EH (cell line): ENCODE measurements around the gene CD274.
"Not testable (repeated sequence)": the region's sequence is repeated elsewhere in the genome, so short reads cannot be mapped to it uniquely, and the experiment has no call there.

Experiments
- DNase-seq: peaks from one replicate; pipeline ENCODE4 v3.0.0-alpha.2; 2015; ENCODE audit warnings: low read depth

CD274 gene

DNA sequence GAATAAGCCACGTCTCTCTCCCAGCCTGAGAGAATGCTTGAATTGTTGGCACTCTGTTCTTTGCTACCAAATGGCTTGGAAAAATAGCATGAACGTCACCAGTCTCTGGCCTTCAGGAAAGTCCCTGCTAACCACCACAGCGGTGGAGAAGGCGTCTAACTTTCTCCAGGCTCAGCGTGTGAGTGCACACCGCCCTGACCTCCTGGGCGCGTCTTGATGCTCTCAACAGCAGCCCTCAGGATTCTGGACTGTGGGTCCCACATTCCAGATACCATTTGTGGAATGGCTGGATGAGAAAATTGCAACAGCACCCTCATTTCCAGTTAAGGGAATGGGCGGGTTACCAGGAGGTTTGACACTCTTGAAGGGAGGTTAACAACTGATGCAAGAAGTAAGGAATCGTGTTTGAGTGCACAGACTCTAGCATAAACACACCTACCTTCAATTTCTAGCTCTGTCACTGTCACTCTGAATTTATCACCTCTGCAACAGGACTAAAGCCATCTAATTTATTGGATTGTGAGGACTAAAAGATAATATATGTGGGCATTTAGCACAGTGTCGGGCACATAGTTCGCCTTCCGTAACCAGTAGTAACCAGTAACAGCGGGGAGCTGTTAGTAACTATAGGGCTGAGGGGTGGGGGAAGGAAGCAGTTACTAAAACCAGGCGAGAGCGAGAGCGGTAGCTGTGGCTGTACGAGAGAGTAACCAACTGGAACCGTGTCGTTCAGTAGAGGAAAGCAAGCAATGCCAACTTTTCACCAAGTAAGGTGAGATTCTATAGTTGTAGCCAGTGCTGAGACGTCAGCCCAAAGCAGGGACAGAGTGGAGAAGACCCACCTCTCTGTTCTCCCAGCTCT, 11.8 kb upstream of the CD274 start:
- peak; percentile 52 for DNase-seq

DNA sequence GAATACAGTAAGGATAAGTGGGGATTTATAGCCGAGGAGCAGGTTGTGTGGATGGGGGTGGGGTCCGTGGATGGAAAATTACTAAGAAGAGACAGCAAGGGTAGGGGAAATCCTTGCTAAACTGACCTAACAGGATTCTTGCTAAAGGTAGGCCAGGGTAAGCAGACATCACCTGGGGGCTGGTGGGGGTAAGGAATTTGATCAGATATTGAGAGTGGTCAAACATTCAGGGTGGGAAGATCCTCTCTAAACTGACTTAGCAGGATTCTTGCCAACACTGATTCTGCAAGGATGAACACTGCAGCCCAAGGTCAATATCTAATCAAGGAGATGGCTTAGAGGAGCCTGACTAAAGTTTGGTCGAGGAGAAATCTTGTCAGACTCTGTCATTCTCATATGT, 9.9 kb upstream of the CD274 start:
- DNase-seq = no peak

DNA sequence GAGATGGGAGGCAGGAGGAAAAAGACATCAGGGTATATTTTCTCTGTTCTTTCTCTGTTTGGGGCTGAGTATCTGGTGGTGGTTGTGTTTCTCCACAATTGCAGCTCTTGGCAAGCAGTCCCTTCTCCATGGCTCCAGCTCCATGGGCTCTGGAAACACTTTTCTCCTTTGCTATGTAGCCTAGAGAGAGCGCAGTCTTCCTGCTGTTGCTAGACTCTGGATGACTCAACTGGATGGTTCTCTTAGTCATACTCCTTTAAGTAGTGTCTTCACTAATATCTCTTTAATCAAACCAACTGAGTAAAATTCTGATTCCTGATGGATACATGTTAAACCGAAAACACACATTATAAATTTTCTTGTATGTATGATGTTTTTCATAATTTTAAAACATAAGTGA, 9.3 kb upstream of the CD274 start:
- DNase-seq = peak; percentile 80

DNA sequence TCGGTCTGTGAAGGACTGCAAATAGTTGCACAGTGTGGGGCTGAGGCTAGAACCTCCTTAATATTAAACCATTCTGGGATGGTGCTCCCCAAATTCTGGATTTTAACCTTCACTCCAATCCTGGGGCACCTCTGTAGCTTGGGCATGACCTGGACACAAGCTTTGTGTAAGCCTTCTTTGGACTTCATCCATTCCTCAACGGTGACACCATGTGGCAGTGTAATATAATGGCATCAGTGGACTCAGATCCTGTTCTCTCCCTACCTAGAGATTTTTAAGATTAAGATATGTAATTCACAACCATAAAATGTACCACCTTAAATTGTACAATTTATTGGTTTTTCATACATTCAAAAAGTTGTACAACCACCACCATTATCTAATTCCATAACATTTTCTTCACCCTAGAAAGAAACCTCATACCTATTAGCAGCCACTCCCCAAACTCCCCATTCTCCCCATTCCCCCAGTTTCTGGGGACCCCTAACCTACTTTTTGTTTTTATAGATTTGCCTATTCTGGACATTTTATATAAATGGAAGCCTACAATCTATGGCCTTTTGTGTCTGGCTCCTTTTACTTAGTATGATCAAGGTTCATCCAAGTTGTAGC, 7.8 kb upstream of the CD274 start:
- DNase-seq = peak; percentile 68

DNA sequence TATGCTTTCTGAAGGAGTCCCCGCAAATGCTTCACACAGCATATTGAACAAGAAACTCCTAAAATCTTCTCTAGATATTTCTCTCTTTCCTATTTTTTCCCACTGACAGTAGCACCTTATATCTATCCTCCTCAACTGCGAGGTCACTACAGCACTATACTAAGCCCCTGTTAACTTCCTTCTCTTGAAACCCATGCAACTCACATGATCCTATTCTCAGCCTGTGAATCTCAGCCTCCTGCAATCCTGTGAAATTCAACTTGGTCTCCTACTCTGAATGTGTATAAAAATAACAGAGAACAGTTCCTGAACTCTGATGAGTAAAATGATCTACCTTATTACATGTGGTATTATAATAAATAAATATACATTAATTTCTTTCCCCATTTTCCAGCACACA, 6.5 kb upstream of the CD274 start:
- DNase-seq = no peak

DNA sequence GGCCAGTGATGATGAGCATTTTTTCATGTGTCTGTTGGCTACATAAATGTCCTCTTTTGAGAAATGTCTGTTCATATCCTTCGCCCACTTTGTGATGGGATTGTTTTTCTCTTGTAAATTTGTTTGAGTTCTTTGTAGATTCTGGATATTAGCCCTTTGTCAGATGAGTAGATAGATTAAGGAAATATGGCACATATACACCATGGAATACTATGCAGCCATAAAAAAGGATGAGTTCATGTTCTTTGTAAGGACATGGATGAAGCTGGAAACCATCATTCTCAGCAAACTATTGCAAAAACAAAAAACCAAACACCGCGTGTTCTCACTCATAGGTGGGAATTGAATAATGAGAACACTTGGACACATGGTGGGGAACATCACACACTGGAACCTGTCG, 5.2 kb upstream of the CD274 start:
- not testable (repeated sequence) for DNase-seq

DNA sequence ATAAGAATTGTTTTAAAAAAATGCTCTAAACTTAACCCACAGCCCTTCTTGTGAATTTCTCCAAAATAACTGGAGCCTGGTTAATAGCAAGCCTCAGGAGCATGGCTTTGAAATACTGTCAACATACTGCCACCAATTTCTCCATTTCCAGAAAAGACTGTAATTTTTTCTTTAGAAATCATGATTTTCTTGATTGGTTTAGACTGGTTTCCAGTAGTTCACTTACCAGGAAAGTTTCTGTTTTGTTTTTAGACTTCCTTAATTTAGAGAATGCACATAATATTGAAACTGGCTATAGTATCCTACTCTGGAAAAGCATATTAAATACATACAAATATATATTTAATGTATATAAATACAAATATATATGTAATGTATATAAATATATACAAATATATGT, 4.5 kb upstream of the CD274 start:
- DNase-seq = no peak

DNA sequence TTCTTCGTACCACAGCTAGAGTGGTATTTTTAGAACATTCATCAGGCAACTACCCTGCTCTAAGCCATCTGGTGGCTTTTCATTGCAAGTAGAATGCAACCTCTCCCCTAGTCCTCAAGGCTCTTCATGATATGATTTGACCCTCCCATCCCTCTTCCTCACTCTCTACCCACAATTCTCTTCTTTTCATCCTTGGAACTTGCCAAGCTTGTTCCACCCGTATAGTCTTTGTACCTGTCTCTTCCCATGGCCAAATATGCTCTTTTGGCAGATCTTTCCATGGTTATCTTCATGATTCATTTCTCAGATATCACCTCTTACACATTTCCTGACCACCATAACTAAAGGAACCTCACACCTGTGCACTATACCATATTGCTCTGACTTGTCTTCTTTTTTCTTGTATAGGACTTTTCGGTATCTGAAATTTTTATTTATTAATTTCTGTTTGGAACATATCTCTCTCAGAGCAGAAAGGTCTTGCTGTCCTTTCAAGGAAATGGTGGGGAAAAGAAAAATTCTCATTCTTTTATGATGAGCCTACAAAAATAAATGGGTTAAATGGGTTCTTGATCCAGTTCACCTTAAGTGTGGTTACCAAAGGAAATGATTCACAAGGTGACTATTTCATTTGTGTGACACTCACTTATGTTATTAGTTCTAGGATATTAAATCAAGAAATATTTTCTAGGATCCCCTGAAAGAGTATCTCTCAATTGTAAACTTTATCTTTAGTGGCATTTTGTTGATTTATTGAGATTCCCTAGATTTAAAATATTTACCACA, 3.7 kb upstream of the CD274 start:
- DNase-seq = peak; percentile 40

DNA sequence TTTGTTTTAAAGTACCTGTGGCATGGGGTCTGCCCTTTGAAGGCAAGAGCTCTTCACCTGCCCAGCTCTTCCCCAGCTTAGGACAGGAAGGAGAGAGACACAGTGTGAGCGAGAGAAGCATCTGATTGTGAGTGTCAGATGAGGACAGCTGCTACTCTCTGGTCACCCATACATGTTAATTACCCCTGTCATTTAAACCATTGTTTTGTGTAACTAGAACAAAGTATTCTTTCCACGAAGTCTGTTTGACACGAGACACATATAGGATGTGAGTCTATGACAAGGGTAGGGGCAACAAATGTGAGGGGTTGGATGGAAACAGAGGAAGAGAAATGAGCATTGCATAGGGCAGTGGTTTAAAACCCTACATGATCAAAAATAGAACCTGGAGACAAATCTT, 3.0 kb upstream of the CD274 start:
- DNase-seq = no peak

DNA sequence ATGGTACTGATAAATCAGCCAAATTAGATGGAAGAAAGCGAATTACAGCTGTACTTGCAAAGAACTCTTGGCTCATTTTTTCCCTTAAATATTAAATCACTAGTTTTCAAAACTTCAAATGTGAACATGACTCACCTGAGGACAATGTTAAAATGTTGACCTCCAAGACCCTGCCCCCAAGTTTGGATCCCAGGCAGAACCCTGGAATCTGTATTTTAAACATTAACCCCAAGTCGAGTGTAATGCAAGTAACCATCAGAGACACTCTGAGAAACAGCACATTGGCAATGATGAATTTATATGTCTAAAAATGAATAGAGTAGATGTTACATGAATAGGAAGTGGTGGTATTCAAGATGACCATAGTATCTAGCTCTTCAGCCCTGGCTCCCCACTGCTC, 2.3 kb upstream of the CD274 start:
- DNase-seq = no peak

DNA sequence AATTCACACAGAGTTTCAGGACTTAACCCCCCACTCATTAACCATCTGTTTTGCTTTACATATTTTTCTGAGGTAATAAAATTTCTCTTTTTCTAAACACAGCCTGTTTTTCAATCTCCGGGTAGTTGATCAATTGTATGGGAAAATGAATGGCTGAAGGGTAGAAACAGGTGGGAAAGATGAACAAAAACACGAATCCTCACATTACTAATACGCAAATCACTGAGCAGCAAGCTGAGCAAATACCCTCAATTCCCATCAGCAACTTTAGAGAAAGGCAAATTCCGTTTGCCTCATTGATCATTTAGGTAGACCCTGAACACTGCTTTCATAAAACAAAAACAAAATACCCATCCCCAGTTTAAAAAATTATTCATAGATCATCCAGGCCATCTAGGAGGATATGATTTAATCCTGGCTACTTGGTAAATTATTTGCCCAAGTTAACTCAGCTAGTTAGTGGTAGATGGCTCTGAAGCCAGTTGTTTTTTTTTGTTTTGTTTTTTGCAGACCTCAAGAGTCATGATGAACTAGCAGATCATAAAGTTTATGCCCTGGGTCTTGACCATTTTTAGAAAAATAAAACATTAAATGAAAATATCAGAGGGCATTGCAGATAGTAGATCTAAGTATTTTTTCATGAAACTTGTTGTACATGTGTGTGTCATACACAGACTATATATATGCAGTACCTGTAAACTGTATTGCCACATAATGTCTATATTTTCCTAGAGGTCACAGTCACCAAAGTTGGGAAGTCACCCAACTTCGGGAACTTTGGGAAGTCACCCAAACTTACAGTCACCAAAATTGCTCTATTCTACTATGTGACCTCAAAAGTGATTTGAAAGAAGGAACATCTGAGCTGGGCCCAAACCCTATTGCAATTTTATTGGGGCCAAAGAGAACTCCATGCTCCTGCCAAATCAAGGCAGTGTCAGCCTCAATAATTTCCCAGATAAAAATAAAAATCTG, 1.6 kb upstream of the CD274 start:
- no peak for DNase-seq

DNA sequence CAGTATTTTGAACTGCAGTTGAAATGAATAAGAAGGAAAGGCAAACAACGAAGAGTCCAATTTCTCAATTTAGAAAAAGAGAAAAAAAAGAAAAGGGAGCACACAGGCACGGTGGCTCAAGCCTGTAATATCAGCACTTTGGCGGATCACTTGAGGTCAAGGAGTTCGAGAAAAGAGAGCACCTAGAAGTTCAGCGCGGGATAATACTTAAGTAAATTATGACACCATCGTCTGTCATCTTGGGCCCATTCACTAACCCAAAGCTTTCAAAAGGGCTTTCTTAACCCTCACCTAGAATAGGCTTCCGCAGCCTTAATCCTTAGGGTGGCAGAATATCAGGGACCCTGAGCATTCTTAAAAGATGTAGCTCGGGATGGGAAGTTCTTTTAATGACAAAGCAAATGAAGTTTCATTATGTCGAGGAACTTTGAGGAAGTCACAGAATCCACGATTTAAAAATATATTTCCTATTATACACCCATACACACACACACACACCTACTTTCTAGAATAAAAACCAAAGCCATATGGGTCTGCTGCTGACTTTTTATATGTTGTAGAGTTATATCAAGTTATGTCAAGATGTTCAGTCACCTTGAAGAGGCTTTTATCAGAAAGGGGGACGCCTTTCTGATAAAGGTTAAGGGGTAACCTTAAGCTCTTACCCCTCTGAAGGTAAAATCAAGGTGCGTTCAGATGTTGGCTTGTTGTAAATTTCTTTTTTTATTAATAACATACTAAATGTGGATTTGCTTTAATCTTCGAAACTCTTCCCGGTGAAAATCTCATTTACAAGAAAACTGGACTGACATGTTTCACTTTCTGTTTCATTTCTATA, 602 bp upstream of the CD274 start:
- DNase-seq = no peak

DNA sequence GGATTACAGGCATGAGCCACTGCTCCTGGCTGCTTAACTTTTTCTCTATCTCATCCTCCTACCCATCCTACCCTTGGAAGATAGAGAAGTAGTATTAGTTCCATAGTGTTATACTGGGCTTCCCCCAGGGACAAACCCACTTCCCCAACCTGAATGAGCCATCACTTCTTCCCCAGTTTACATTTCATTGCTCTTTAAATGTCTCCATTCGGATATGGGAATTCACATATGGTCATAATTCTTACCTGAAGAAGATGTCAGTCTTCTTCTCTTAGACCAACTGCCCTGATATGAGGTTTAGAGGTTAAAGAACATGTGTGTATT, 1.9 kb downstream of the CD274 start:
- no peak for DNase-seq

DNA sequence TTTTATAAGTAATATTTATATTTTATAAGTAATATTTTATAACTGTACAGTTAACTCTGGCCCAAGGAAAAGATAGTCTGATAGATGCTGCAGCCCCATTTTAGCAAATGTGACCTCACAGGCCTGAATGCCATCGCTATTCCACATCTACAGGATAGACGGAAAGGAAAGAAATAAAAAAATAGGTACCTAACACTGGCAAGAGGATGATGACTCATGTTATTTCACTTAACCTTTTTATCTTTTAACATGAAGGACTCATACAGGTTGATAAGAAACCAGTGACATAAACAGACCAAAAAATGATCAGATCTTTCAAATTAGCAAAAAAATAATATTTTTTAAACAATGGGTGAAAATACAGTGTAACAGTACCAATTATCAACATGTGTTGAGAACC, 2.7 kb downstream of the CD274 start:
- DNase-seq = no peak

DNA sequence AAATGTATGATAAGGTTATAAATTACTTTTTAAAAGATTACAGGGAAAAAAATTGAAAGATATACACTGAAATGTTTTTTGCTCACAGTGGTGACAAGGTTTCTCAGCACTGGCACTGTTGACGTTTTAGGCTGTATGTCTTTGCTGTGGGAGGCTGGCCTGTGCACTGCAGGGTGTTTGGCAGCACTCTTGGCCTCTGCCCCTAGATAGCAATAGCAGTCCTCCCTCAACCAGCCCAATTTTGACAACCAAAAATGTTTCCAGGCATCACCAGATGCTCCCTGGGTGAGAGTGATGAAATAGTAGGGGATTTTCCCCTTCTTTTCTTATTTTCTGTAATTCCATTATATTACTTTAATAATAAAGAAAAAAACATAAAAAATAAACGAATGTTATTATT, 3.3 kb downstream of the CD274 start:
- peak; percentile 21 for DNase-seq

DNA sequence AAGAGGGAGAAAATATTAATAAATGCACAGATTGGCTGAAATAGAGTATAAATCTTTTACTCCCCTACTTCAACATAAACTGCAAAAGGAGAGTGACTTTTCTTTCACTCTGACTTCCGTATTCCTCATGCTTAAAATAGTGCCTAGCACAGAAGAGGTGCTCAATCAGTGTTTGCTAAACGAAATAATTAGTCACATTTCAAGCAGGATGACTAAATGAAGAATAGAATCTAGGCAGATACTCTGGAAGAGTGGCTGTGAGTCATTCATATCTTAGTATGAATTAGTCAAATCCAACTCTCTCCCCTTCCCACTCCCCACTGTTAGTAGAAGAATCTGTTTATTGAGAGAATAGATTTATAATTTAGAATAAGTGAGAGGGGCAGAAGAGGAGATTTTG, 4.8 kb downstream of the CD274 start:
- DNase-seq = peak; percentile 86

DNA sequence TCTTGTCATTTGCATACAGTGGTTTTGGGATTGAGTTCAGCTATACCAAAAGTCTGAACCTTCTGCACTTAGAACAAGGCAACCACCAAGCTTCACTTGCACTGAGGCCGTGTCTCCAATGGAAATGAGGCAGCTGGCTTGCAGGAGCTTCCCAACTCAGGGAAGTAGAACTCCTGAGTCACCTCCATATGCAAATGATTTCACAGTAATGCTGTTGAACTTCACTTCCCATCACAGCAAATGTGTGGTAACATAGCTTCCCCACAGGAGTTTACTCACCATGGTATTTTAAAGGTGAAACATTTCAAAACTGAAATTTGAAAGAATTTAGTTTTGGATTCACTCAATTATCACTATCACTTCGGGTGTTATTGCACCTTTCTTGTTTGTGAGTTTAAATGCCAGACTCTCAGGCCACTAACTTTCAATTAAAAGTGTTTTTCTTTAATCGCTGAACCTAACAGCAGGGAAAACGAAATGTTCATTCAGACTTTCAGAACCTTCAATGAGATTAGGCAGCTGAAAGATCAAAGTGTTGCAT, 9.0 kb downstream of the CD274 start:
- peak; percentile 46 for DNase-seq

DNA sequence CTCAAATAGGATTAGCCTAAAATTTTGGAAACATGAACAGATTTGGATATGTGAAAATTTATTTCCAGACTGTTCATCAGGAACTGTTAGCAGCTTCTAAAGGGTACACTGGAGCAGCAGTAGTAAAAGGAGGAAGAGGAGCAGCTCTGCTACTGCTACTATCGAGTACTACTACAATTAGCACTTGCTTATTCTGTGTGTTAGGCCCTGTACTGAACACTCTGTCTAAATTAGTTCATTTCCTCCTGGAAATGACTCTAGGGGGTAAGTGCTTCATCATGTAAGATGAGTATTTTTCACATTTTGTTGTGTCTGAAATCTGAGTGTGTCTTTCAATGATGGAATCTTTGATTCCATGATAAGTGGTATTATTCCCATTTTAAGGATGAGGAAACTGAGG, 9.8 kb downstream of the CD274 start:
- no peak for DNase-seq

DNA sequence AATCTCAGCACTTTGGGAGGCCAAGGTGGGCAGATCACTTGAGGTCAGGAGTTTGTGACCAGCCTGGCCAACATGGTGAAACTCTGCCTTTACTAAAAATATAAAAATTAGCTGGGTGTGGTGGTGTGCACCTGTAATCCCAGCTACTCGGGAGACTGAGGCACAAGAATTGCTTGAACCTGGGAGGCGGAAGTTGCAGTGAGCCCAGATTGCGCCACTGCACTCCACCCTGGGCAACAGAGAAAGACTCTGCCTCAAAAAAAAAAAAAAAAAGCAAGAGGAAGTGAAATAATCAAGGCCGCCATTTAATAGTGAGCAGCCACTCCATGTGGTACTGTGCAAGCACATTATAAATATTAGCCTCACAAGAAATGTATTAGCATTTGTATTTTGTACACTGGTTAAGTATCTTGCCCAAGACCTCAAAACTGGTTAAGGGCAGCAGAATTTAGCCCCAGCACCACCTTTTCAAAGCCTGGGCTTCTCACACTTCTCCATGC, 14.5 kb downstream of the CD274 start:
- not testable (repeated sequence) for DNase-seq

DNA sequence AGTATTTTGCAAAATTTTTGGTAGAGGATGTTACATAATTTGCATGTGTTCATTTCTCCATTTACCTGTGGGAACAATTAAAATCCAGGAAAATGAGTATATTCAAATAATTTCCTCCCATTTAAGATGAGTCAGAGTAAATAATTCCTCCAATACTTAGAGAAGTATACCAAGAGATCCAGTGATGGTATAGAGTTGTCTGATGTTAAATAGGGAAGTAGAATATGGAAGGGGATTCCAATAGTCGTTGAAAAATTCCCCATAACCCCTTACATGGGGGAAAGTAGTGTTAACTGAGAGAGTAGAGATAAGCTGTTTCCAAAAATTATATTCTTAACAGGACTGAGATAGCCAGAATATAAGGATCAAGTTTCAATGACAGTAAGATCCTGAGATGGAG, 15.7 kb downstream of the CD274 start:
- no peak for DNase-seq

DNA sequence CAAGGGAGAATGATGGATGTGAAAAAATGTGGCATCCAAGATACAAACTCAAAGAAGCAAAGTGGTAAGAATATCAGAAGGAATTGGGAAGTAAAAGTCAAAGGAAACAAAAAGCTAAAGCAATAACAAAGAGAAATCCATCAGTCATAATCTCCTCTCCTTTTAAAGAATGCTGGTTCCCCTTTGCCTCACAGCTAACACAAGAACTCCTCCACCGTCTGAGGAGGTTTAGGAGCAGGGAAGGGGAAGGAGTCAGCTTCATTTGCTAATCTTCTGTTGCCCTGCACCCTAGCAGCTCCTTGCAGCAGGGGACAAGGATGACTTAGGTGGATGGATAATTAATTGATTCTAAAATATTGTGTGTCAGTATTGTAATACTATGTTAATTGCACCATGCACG, 16.4 kb downstream of the CD274 start:
- DNase-seq = no peak
